Left ventricle myocardium inferior (tissue), 1 donor: Measurements from ENCODE around the gene SYTL5. TPM values are rescaled to one million over a fixed set of nuclear protein-coding genes. Genes with fewer than 3 reads are reported as not detected.

Experiments
- DNase-seq: peaks from one replicate; pipeline ENCODE4 v3.0.0-alpha.2; 2020
- H3K27ac ChIP-seq: fragments of 200-600 bp; replicated peaks from 2 replicates; pipeline ENCODE4 v1.8.0; 2021
- H3K27me3 ChIP-seq: fragments of 200-600 bp; 2 replicates; pipeline ENCODE4 v1.8.0; 2021; ENCODE audit warnings: low read depth
- H3K36me3 ChIP-seq: fragments of 200-600 bp; 2 replicates; pipeline ENCODE4 v1.8.0; 2021
- H3K4me1 ChIP-seq: fragments of 200-600 bp; 2 replicates; pipeline ENCODE4 v1.8.0; 2021
- H3K4me3 ChIP-seq: fragments of 200-600 bp; 2 replicates; pipeline ENCODE4 v1.8.0; 2021; ENCODE audit warnings: mild to moderate bottlenecking, moderate library complexity
- H3K9me3 ChIP-seq: fragments of 200-600 bp; replicated peaks from 2 replicates; pipeline ENCODE4 v1.8.0; 2021
- intact Hi-C: fragments of 100-400 bp; cut with micrococcal nuclease; formaldehyde crosslinking; loops from one replicate; pipeline ENCODE4 v1.11.0; 2022
- total RNA-seq: library from RNA; stranded (reverse); fragmentation: NEBNext Ultra II Directional; extraction: Animal tissue kit (Norgen Biotek cat#: 25700); gene quantifications from one replicate; pipeline ENCODE4 v1.2.1, GENCODE V29; 2021
- TF ChIP-seq, protein P1 (sequence below): fragments of 200-600 bp; IDR thresholded peaks from 2 replicates; pipeline ENCODE4 v1.8.0; 2021; ENCODE audit warnings: antibody characterized with exemption, mild to moderate bottlenecking, borderline replicate concordance
- donor health status: DM: no; HTN: yes; CAD: no; lungs with severe emphysema.

The SYTL5 gene
- total RNA-seq, 1 donor from 2014 or later: 0.41 TPM

DNA sequence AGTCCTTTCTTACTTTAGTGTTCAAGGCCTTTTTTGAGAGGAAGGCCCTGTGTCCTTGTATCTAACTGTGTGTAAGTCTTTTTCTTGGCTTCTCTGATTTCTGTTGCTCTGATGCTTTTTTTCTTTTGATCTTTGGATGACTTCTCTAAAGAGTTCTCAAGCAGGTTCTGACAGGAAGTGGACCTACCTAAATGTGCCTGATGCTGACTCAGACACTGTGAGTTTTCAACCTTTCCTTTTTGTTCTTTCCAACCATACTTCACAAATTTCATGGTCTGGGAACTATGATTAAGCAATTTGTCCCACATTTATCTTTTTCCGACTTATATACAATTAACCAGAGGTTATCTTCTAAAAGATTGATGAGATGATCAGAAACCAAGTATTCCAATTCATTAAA is 96.5 kb downstream of the SYTL5 start:
- no peak overlapping the region for H3K27ac ChIP-seq
- H3K4me1 ChIP-seq: no peaks in the 10 kb centered on the region
- intact Hi-C loops: no loop called here
- no peaks in the 10 kb centered on the region for H3K36me3 ChIP-seq
- TF ChIP-seq, protein P1, sequence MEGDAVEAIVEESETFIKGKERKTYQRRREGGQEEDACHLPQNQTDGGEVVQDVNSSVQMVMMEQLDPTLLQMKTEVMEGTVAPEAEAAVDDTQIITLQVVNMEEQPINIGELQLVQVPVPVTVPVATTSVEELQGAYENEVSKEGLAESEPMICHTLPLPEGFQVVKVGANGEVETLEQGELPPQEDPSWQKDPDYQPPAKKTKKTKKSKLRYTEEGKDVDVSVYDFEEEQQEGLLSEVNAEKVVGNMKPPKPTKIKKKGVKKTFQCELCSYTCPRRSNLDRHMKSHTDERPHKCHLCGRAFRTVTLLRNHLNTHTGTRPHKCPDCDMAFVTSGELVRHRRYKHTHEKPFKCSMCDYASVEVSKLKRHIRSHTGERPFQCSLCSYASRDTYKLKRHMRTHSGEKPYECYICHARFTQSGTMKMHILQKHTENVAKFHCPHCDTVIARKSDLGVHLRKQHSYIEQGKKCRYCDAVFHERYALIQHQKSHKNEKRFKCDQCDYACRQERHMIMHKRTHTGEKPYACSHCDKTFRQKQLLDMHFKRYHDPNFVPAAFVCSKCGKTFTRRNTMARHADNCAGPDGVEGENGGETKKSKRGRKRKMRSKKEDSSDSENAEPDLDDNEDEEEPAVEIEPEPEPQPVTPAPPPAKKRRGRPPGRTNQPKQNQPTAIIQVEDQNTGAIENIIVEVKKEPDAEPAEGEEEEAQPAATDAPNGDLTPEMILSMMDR: no peak
- no peak overlapping the region for H3K4me3 ChIP-seq
- H3K9me3 ChIP-seq: peaks cover 20% of the 10 kb centered on the region
- H3K27me3 ChIP-seq: no peaks in the 10 kb centered on the region
- DNase-seq: no peak

DNA sequence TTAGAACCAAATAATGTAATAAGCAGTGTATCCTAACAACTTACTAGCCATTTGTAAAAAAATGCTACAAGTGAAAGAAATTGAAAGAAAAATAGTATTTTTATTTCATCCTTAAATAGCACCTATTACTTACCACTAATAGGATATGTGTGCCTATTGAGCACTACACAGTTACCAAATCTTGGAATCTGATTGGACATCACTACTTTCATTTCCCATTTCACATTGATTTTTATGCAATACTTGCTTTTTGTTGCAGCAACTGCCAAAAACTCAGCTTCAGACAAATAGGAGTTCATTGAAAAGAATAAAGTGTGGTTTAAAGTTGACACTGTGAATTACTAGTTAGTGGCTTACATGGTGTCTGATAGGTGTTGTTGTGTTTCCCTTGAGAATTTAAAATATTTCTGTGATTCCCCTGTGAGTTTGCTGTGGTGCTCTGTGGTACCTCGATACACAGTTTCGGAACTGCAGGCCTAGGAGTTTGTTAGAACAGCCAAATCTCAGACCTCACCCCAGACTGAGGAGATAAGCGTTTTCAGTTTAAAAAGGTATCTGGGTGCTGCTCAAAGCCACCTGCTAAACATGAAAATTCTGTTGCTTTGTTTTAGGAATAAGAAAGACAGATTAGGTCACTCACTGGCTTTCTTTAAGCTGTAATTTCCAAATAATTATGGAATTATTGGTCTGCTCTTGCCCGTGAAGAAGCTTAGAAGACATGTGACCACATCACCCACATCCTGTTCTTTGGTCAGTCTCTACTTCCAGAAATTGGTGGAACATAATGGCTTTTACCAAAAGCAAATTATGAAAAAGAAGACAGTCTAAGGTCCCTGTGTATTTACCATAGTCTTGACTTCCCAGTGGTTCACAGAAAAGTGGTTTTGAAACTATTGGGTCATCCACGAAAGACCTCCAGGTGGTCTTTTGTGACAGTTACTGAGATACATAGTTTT is 97.8 kb downstream of the SYTL5 start:
- DNase-seq: no peak
- Histone ChIP-seq H3K27me3 (no peaks in the 10 kb centered on the region), H3K4me1 (no peaks in the 10 kb centered on the region), H3K9me3 (peaks cover 15% of the 10 kb centered on the region), H3K4me3 (no peak overlapping the region), H3K36me3 (no peaks in the 10 kb centered on the region), H3K27ac (no peak overlapping the region)
- TF ChIP-seq, protein P1: no peak
- intact Hi-C loops: no loop called here

DNA sequence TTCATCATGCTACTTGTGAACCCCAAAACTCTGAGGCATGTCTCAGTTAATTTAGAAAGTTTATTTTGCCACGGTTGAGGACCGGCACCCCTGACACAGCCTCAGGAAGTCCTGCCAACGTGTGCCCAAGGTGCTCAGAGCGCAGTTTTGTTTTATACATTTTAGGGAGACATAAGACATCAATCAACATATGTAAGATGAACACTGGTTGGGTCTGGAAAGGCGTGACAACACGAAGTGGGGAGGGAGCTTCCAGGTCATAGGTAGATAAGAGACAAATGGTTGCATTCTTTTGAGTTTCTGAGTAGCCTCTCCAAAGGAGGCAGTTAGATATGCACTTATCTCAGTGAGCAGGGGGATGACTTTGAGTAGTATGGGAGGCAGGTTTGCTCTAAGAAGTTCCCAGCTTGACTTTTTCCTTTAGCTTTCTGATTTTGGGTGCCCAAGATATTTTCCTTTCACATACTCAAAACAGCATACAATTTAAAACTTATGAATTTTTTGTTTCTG is 98.9 kb downstream of the SYTL5 start:
- no peak overlapping the region for H3K4me3 ChIP-seq
- intact Hi-C loops: no loop called here
- no peak for DNase-seq
- no peaks in the 10 kb centered on the region for H3K27me3 ChIP-seq
- TF ChIP-seq, protein P1: no peak
- H3K4me1 ChIP-seq: no peaks in the 10 kb centered on the region
- peaks cover 4% of the 10 kb centered on the region for H3K9me3 ChIP-seq
- no peak overlapping the region for H3K27ac ChIP-seq
- no peaks in the 10 kb centered on the region for H3K36me3 ChIP-seq

DNA sequence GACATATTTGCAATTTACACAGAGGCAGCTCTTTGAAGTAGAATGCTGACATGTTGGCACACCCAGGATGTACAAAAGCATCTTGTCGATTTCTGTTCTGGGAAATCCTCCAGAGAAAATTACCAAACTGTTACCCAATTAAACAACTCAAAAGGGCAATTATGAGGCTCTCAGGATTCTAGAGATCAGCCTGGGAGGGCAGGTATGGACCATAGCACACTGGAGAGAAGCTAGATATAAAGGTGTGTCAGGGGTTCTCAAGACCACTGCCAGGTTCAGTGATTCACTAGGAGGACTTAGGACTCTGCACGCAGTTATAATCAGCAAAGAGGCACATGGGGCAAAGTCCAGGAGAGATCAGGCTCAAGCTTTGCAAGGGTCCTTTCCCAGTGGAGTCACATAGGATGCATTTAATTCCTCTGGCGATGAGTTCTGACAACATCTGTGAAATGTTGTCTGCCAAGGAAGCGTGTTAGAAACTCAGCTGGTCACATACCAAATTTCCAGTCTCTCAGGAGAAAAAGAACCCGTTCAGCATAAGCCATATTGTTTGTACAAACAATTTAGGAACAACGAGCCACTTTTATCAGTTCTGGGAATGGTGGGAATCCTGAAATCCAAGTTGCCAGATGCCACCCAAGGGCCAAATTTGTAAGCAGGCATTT is 100.8 kb downstream of the SYTL5 start:
- TF ChIP-seq, protein P1: no peak
- intact Hi-C loops: no loop called here
- Histone ChIP-seq H3K9me3 (no peaks in the 10 kb centered on the region), H3K27ac (no peak overlapping the region), H3K4me3 (no peak overlapping the region), H3K4me1 (no peaks in the 10 kb centered on the region), H3K36me3 (no peaks in the 10 kb centered on the region), H3K27me3 (no peaks in the 10 kb centered on the region)
- no peak for DNase-seq

DNA sequence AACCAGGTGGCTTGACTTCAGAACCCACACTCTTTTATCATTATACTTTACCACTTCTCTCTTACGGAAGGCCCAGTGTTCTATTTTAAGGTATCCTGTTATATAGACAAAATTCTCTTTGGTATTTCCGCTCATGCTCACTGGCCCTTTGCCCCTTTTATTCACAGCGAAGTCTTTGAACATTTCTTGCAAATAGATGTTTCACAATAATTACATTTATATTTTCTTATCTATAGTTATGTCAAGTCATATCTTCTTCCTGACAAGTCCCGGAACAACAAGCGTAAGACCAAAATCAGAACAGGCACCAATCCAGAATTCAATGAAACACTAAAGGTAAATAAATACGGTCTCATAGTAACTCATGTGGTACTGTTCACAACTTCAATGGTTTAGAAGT is 102.0 kb downstream of the SYTL5 start:
- no peaks in the 10 kb centered on the region for H3K36me3 ChIP-seq
- TF ChIP-seq, protein P1: no peak
- no peak overlapping the region for H3K4me3 ChIP-seq
- no peak for DNase-seq
- H3K27me3 ChIP-seq: no peaks in the 10 kb centered on the region
- intact Hi-C loops: no loop called here
- H3K4me1 ChIP-seq: no peaks in the 10 kb centered on the region
- H3K9me3 ChIP-seq: no peaks in the 10 kb centered on the region
- H3K27ac ChIP-seq: no peak overlapping the region
